ENCODE results near the gene DEFB124.
A peak's percentile ranks its signal among the peaks of the same experiment; 100 is the strongest.

DEFB124 gene

GRCh38 chr20:31476643-31477215 lies 1.8 kb upstream of the DEFB124 start:
- no peaks in the 10 kb centered on the region for H3K36me3 ChIP-seq (ENCODE audit: low read depth)
- H3K27ac ChIP-seq (ENCODE audit: poor library complexity, severe bottlenecking): no peak overlapping the region
- peaks cover 2% of the 10 kb centered on the region for H3K4me1 ChIP-seq (ENCODE audit: insufficient read depth, poor library complexity, severe bottlenecking)
- no peak for TF ChIP-seq CTCF (IDR thresholded peaks at IDR 0.05; ENCODE audit: poor library complexity, severe bottlenecking)
- no peak overlapping the region for H3K4me3 ChIP-seq (ENCODE audit: severe bottlenecking)
- no peaks in the 10 kb centered on the region for H3K9me3 ChIP-seq (ENCODE audit: severe bottlenecking)
- ATAC-seq (ENCODE audit: low read depth) (peak; percentile 26; the same call in 2 of the 3 replicates), DNase-seq (ENCODE audit: low spot score) (peak; percentile 72)
- H3K27me3 ChIP-seq (ENCODE audit: insufficient read depth, poor library complexity, severe bottlenecking): peaks cover 14% of the 10 kb centered on the region

DNA sequence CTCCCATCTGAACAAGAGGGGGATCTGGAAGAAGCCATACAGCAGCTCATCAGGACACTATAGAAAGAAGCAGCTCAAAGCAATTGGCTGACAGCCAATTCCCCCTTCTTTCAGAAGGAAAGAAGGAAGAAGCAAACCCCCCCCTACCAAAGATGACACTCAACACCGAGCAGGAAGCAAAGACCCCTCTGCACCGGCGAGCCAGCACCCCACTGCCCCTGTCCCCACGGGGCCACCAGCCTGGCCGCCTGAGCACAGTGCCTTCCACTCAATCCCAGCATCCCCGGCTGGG lies 1.3 kb upstream of the DEFB124 start:
- ATAC-seq (ENCODE audit: low read depth) (no peak), DNase-seq (ENCODE audit: low spot score) (no peak)
- Histone ChIP-seq H3K27ac (ENCODE audit: poor library complexity, severe bottlenecking) (no peak overlapping the region), H3K27me3 (ENCODE audit: insufficient read depth, poor library complexity, severe bottlenecking) (peaks cover 14% of the 10 kb centered on the region), H3K4me3 (ENCODE audit: severe bottlenecking) (no peak overlapping the region), H3K9me3 (ENCODE audit: severe bottlenecking) (no peaks in the 10 kb centered on the region), H3K4me1 (ENCODE audit: insufficient read depth, poor library complexity, severe bottlenecking) (peaks cover 2% of the 10 kb centered on the region), H3K36me3 (ENCODE audit: low read depth) (no peaks in the 10 kb centered on the region)
- TF ChIP-seq CTCF (IDR thresholded peaks at IDR 0.05; ENCODE audit: poor library complexity, severe bottlenecking): no peak

DNA sequence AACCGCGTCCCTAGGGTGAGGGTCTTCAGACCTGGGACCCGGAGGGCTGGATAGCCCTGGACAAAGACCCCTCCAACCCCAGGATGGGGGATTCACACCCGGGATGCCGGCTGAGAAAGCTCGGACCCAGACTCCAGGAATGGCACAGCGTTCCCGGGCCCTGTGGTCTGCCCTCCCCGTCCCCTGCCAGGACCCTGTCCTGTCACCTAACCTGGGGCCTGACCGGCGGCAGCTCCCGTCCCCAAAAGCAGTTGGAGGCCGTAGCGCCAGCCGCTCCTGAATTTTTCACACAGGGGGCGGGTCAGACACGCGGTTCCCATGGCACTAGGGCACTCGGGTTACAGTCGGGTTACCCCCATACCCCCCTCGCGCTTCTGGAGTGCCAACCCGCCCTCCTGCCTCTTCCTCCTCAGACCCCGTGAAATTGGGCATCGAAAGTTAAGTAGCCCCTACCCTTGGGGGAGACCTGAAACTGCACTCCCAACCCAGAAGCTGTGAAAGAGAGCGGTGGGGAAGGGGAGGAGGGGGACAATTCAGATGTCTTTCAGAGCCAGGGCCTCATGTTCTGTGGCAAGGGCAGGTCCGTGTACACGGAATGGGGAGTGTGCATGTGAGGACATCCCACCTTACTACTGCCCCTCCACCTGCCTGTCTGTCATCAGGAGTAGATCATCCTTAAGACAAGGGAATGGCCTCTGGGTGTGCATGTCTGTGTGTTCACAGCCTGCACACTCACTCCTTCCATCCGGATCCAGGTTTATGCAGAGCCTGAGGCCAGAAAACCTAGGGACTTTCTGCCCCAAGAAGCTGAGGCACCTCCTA lies 756 bp upstream of the DEFB124 start:
- H3K9me3 ChIP-seq (ENCODE audit: severe bottlenecking): no peaks in the 10 kb centered on the region
- no peak overlapping the region for H3K27ac ChIP-seq (ENCODE audit: poor library complexity, severe bottlenecking)
- H3K36me3 ChIP-seq (ENCODE audit: low read depth): no peaks in the 10 kb centered on the region
- peaks cover 14% of the 10 kb centered on the region for H3K27me3 ChIP-seq (ENCODE audit: insufficient read depth, poor library complexity, severe bottlenecking)
- ATAC-seq (ENCODE audit: low read depth) (peak; percentile 8; the same call in 1 of the 3 replicates), DNase-seq (ENCODE audit: low spot score) (peak; percentile 81)
- no peak for TF ChIP-seq CTCF (IDR thresholded peaks at IDR 0.05; ENCODE audit: poor library complexity, severe bottlenecking)
- no peak overlapping the region for H3K4me3 ChIP-seq (ENCODE audit: severe bottlenecking)
- H3K4me1 ChIP-seq (ENCODE audit: insufficient read depth, poor library complexity, severe bottlenecking): peaks cover 2% of the 10 kb centered on the region

DNA sequence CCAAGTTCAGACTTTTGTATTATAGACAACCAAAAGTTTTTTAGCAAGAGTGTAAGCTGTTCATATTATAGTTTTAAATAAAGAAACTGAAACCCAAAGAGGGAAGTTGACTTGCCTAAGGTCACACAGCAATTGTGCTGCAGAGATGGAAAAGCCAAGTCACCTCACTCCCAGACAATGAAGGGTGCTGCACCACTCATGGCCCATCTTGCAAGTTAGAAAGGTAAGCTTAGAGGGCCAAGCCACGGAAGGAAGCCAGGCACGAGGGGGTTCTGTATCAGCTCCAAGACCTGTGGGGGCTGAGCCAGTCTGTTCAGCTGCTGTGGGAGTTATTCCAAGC lies 860 bp downstream of the DEFB124 start:
- H3K4me1 ChIP-seq (ENCODE audit: insufficient read depth, poor library complexity, severe bottlenecking): peaks cover 2% of the 10 kb centered on the region
- peaks cover 14% of the 10 kb centered on the region for H3K27me3 ChIP-seq (ENCODE audit: insufficient read depth, poor library complexity, severe bottlenecking)
- no peak for TF ChIP-seq CTCF (IDR thresholded peaks at IDR 0.05; ENCODE audit: poor library complexity, severe bottlenecking)
- no peaks in the 10 kb centered on the region for H3K9me3 ChIP-seq (ENCODE audit: severe bottlenecking)
- no peak overlapping the region for H3K4me3 ChIP-seq (ENCODE audit: severe bottlenecking)
- H3K27ac ChIP-seq (ENCODE audit: poor library complexity, severe bottlenecking): no peak overlapping the region
- ATAC-seq (ENCODE audit: low read depth) (no peak), DNase-seq (ENCODE audit: low spot score) (no peak)
- H3K36me3 ChIP-seq (ENCODE audit: low read depth): no peaks in the 10 kb centered on the region

All from RWPE2 (cell line).